Measurements from ENCODE around the gene PTGER3.

GRCh38 chr1:70922196-70922595 is 125.4 kb downstream of the PTGER3 start:
- TF ChIP-seq CTCF (conservative IDR thresholded peaks at IDR 0.05; ENCODE audit: low read depth, low read length) (no peak), EZH2 (IDR thresholded peaks at IDR 0.05; ENCODE audit: borderline replicate concordance, low read depth, low read length, poor library complexity, severe bottlenecking) (no peak)
